Brain microvascular endothelial cell (primary cell): ENCODE results near the gene MACROD2.

Source experiments
- DNase-seq: peaks from one replicate; pipeline ENCODE4 v3.0.0-alpha.2; 2020
- H3K27ac ChIP-seq: fragments of 250-450 bp; sonication (Bioruptor Pico); 2 replicates; pipeline ENCODE4 v1.5.1; 2020; ENCODE audit warnings: mild to moderate bottlenecking, moderate library complexity
- H3K27me3 ChIP-seq: fragments of 250-450 bp; sonication (Bioruptor Pico); replicated peaks from 2 replicates; pipeline ENCODE4 v1.5.1; 2020; ENCODE audit warnings: mild to moderate bottlenecking
- H3K36me3 ChIP-seq: fragments of 250-450 bp; sonication (Bioruptor Pico); replicated peaks from 2 replicates; pipeline ENCODE4 v1.5.1; 2020; ENCODE audit warnings: mild to moderate bottlenecking
- H3K4me3 ChIP-seq: 2 replicates; pipeline ENCODE4 v1.5.1; 2011; ENCODE audit warnings: low read depth, mild to moderate bottlenecking, control low read depth, low read length, moderate library complexity
- in situ Hi-C: cut with HindIII; loops from 2 replicates; pipeline ENCODE4 v1.10.0; 2017; ENCODE audit warnings: low sequenced_read_pairs, low pct_ligation_motif_present
- TF ChIP-seq, protein P1 (sequence below): IDR thresholded peaks from 2 replicates; pipeline ENCODE4 v1.5.1; 2011; ENCODE audit warnings: low read depth, mild to moderate bottlenecking, moderate library complexity, low read length, control low read depth, inconsistent platforms; ENCODE audit errors: missing control alignments

MACROD2 gene

DNA sequence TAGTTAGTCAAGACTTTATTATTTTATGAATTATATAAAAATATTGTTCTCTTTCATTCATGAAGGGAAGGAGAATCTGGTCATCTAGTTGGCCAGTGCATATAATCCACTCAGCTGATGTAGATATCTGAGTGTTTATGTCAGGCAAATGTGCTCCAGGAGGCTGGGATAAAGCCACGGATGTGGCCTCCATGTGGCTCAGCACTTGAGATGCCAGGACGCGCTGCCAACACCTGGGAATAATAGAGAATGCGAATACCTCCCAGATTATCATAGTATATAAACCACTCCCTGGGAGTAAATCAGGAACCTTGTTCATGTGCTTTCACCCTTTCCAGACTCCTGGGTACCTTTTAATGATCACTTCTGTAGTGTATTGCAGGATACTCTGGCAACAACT is 1571.9 kb downstream of the MACROD2 start:
- Histone ChIP-seq H3K4me3 (no peak overlapping the region), H3K27me3 (no peaks in the 10 kb centered on the region), H3K27ac (no peak overlapping the region), H3K36me3 (no peaks in the 10 kb centered on the region)
- no peak for DNase-seq
- in situ Hi-C loops = no loop called here
- TF ChIP-seq, protein P1, sequence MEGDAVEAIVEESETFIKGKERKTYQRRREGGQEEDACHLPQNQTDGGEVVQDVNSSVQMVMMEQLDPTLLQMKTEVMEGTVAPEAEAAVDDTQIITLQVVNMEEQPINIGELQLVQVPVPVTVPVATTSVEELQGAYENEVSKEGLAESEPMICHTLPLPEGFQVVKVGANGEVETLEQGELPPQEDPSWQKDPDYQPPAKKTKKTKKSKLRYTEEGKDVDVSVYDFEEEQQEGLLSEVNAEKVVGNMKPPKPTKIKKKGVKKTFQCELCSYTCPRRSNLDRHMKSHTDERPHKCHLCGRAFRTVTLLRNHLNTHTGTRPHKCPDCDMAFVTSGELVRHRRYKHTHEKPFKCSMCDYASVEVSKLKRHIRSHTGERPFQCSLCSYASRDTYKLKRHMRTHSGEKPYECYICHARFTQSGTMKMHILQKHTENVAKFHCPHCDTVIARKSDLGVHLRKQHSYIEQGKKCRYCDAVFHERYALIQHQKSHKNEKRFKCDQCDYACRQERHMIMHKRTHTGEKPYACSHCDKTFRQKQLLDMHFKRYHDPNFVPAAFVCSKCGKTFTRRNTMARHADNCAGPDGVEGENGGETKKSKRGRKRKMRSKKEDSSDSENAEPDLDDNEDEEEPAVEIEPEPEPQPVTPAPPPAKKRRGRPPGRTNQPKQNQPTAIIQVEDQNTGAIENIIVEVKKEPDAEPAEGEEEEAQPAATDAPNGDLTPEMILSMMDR = no peak

DNA sequence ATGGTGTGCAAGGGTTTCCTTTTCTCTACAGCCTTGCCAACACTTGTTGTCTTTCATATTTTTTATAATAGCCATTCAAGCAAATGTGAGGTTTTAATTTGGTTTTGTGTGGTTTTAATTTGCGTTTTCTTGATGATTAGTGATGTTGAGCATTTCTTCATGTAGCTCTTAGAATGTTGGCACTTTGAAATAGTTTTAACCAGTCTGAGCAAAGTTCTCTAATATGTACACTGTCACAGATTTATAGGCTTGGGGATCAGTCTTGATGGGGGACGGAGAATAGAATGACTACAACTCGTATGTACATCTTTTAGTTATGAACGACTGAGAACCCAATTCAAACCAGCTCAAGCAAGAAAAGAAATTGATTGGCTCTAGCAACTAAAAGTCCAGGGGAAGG is 1574.8 kb downstream of the MACROD2 start:
- Histone ChIP-seq H3K27ac (no peak overlapping the region), H3K36me3 (no peaks in the 10 kb centered on the region), H3K27me3 (no peaks in the 10 kb centered on the region), H3K4me3 (no peak overlapping the region)
- TF ChIP-seq, protein P1 = no peak
- in situ Hi-C loops = no loop called here
- DNase-seq = no peak

DNA sequence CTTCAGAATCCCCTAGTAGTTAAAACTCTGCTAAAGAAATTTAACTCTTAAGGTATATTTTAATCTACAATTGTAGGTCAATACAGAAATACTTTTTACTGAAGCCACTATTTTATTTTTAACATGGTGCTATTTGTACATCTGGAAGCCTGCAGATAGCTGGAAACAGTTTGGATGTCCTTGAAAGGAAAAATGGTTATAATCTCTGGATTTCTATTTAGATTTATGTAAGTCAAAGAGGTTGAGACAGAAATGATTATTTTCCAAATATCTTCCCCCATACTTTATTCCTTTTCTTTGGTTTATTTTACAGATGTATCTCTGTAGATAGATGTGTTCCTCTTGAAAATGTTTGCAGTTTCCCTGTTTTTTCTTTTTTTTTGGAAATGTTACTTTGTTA is 1575.7 kb downstream of the MACROD2 start:
- Histone ChIP-seq H3K27me3 (no peaks in the 10 kb centered on the region), H3K27ac (no peak overlapping the region), H3K4me3 (no peak overlapping the region), H3K36me3 (no peaks in the 10 kb centered on the region)
- TF ChIP-seq, protein P1 = no peak
- in situ Hi-C loops = no loop called here
- DNase-seq = no peak

DNA sequence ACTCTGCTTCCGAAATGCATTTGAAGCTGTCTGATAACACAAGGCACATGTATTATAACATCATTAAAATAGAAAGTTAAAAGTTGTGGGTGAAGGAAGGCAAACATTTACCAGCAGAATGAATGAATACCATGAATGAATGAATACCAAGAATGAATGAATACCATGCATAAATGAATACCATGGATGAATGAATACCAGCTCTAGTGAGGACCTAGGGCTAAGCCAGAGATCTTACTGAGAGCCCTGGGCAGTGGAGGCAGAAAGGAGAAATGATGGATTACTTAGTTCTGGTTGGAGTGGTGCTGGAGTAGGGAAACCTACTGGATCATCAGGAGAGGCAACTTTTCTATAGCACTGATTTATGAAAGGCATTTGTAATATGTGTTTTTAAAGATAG is 1579.9 kb downstream of the MACROD2 start:
- Histone ChIP-seq H3K36me3 (no peaks in the 10 kb centered on the region), H3K27ac (no peak overlapping the region), H3K4me3 (no peak overlapping the region), H3K27me3 (no peaks in the 10 kb centered on the region)
- in situ Hi-C loops = no loop called here
- DNase-seq = no peak
- TF ChIP-seq, protein P1 = no peak

DNA sequence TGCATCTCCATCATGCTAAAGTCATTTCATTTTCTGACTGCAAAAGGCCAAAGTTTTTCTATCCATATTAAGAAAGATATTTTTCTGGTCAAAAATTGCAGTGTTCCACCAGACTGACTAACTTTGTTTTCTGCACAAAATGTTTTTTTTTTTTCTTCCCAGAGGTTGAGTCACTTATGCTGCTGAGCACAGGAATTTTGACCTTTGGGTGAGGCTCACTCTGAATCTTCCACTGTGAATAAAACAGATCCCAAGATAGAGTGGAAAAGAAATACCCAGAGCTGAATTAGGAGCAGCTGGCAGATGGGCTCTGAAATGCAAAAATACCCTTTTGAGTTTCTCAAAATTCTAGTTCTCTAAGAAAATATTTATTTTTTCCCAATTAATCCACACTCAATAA is 1581.1 kb downstream of the MACROD2 start:
- in situ Hi-C loops = no loop called here
- TF ChIP-seq, protein P1 = no peak
- no peaks in the 10 kb centered on the region for H3K27me3 ChIP-seq
- no peak overlapping the region for H3K27ac ChIP-seq
- H3K4me3 ChIP-seq = no peak overlapping the region
- no peaks in the 10 kb centered on the region for H3K36me3 ChIP-seq
- no peak for DNase-seq

DNA sequence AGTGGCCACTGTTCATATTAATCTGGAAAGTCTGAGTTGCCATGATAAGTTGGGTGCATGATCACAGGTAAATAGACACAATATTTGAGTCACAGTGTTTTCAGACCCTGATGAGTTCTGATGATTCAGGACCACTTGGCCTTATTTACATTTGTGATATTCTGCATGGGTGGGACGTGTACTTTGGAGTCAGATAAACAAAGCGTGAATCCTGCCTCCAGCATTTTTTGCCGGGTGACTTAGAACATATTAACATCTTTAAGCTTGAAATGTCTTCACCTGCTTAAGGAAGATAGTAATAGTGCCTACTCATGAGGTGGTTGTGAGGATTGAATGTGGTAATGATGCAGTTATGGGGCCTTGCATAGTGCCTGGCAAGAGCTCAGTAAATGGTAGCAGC is 1582.8 kb downstream of the MACROD2 start:
- no peak for DNase-seq
- H3K27ac ChIP-seq = no peak overlapping the region
- TF ChIP-seq, protein P1 = no peak
- H3K4me3 ChIP-seq = no peak overlapping the region
- no peaks in the 10 kb centered on the region for H3K36me3 ChIP-seq
- no peaks in the 10 kb centered on the region for H3K27me3 ChIP-seq
- in situ Hi-C loops = no loop called here
